AG08395 (cell line): ENCODE measurements around the gene PCBD1.
"Not testable (repeated sequence)": the region's sequence is repeated elsewhere in the genome, so short reads cannot be mapped to it uniquely, and the experiment has no call there.

ENCODE experiments used
- DNase-seq: peaks from one replicate; pipeline ENCODE4 v3.0.0; 2012; ENCODE audit warnings: mixed read lengths, low spot score

Gene PCBD1

DNA sequence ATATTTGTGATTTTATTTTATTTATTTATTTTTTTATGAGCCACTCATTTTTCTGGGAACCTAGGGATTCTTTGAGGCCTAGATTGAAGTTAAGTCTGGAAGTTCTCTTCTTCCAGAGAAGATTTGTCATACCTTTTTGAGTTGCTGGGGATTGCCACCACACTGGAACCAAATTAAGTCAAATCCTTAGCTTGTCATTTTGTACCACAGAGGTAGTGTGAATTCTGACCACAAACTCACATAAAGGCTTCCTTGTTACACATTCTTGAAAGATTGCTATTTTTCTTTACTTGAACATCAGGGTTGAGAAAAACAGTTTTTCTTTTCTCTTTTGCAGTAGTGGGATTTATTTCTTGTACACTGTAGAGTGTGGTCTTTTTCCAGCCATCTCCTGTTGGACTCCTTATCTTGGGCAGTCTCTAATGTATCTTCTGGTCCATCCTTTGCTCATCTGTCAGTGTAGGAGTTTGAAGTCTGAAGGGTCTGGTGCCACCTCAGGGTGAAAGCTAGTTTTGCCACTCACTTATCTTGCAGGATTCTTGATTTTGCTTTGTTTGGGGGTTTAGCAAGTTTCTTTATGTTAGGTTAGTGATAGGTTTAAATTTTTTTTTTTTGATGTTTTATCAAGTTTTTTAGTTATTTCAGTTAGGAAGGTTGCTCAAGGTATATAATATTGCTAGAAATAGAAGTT is 24.8 kb downstream of the PCBD1 start:
- DNase-seq, result no peak

- DNase-seq, result not testable (repeated sequence)
Observed at GRCh38 chr10:70861495-70862197, 26.7 kb downstream of the PCBD1 start.

GRCh38 chr10:70858759-70859158 is 29.6 kb downstream of the PCBD1 start:
- DNase-seq, result no peak

DNA sequence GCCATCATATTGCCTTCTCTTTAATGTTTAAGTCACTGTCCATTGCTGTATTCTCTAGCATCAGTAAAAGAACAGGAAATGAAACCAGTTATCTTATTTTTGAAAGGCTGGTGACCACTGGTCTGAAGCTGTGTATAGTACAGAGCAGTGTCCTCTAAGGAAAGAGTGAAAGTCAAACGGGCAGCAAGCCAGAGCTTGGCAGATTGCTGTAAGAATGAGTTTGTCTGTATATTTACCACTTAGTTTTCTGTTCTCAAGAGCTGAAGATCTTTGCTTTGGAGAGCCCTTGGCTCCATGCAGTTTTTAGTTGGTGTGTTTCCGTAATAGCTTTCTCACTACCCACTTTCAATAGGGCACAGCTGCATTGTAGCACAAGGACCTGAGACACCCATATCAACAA is 31.9 kb downstream of the PCBD1 start:
- DNase-seq, result no peak

DNA sequence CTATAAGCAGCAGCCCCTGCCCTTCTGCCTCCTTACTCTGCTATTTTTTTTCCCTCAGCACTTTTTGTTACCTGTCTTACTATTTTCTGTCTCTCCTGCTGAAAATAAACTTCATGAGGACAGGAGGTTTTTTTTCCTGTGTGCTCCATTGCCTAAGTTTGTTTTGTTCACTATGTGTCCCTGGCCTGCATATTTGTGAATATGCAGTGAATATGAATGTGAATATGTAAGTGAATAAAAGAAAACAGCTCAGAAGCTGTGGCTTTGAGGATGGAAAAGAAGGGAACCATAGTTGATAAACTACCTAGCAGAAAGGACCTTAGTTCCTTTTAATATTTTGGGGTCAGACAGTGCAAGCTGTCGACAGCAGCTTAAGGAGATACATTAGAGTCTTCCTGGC is 34.9 kb downstream of the PCBD1 start:
- DNase-seq, result no peak

DNA sequence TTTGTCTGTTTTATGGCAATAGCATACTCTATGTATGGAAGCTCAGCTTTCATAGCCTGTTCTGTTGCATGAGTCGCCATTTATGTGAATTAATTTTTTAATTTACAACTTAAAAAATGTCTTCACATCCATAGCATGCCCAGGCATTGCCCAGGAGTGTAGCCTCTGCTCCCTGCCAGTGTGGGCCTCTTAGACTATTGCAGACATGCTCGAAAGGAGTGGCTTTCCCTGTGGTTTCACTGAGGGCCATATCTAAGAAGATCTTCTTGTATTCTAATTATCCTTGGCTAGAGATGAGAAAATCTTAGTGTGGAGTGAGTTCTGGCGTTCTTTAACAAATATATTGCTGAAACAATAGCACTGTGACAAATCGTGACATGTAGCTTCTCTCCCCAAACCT is 35.3 kb downstream of the PCBD1 start:
- DNase-seq, result no peak

- no peak for DNase-seq
Observed at GRCh38 chr10:70851597-70852475, 36.5 kb downstream of the PCBD1 start.

GRCh38 chr10:70850097-70850496 is 38.3 kb downstream of the PCBD1 start:
- no peak for DNase-seq

- peak; percentile 65 for DNase-seq
Observed at GRCh38 chr10:70849582-70850016, 38.8 kb downstream of the PCBD1 start.

- DNase-seq, result no peak
Observed at GRCh38 chr10:70847659-70848360, 40.6 kb downstream of the PCBD1 start.

- DNase-seq, result no peak
Observed at GRCh38 chr10:70846795-70847194, 41.6 kb downstream of the PCBD1 start.

GRCh38 chr10:70845816-70846215 is 42.5 kb downstream of the PCBD1 start:
- DNase-seq, result no peak

- DNase-seq, result no peak
Observed at GRCh38 chr10:70845256-70845655, 43.1 kb downstream of the PCBD1 start.

DNA sequence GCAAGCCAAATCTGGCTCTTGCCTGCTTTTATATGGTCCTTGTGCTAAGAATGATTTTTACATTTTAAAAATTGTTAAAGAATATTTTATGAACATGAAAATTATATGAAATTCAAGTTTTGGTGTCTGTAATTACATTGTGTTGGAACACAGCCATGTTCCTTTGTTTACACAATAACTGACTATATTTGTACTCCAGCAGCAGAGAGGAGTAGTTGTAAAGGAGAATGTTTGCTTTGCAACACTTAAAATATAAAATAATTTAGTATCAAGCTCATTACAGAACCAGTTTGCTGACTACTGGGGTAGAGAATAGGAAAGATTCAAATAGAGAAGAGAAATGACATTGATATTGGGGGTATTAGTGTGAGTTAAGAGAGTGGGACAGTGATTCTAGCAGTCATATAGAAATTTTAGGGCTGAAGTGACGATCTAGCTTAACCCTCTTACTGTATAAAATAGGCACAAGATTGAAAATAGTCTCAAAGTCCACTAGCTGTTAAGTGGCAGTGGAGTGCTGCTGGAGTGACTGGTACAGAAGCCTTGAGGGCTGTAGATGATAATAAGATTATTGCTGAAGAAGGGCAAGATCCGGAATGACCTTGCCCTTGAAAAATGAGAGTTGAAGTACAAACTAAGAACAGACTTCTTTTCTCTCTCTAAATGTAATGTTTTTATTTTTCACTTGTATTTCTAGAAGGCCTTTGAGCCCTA is 44.4 kb downstream of the PCBD1 start:
- DNase-seq, result no peak

DNA sequence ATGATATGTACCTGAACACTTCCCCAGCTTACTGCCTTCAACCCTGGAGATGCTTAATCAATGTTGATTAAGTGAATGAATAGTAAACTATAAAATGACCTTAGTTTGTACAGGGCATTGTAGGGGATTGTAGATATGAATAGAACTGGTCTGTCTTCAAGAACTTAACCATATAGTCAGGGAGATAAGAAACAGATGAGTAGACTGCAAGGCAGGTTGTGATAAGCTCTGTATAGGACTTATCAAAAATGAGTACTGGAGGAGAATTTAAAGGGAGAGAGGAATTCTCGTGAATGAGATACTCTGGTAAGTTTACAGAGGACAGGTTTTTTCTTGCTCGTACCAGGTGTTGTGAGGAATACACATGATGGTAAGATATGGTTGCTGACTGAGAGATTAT is 45.0 kb downstream of the PCBD1 start:
- DNase-seq, result no peak

GRCh38 chr10:70840836-70841235 is 47.5 kb downstream of the PCBD1 start:
- no peak for DNase-seq

GRCh38 chr10:70838270-70838805 is 50.0 kb downstream of the PCBD1 start:
- no peak for DNase-seq

DNA sequence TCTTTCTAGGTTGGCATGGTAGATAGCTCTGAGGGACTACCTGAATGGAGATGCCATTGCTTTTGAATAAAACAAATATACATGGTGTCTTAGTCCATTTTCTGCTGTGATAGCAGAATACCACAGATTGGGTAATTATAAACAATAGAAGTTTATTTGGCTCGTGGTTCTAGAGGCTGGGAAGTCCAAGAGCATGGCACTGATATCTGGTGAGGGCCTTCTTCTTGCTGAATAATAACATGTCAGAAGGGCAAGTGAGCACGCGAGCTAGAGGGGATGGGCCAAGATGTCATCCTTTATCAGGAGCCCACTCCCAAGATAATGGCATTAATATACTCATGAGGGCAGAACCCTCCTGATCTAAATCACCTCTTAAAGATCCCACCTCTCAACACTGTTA is 50.7 kb downstream of the PCBD1 start:
- DNase-seq, result no peak

- DNase-seq, result no peak
Observed at GRCh38 chr10:70836319-70836718, 52.0 kb downstream of the PCBD1 start.

- no peak for DNase-seq
Observed at GRCh38 chr10:70834441-70835151, 53.8 kb downstream of the PCBD1 start.

- DNase-seq, result no peak
Observed at GRCh38 chr10:70834021-70834420, 54.3 kb downstream of the PCBD1 start.
